Measurements from ENCODE around the gene DEFB129. TPM values are rescaled to one million over a fixed set of nuclear protein-coding genes. Genes with fewer than 3 reads are reported as not detected.

Gene DEFB129
- total and polyA plus RNA-seq, 2 experiments from 2014 or later, result not detected

- no peak within 1 kb of the TSS for H3K4me3 ChIP-seq
- TF ChIP-seq, protein P1, sequence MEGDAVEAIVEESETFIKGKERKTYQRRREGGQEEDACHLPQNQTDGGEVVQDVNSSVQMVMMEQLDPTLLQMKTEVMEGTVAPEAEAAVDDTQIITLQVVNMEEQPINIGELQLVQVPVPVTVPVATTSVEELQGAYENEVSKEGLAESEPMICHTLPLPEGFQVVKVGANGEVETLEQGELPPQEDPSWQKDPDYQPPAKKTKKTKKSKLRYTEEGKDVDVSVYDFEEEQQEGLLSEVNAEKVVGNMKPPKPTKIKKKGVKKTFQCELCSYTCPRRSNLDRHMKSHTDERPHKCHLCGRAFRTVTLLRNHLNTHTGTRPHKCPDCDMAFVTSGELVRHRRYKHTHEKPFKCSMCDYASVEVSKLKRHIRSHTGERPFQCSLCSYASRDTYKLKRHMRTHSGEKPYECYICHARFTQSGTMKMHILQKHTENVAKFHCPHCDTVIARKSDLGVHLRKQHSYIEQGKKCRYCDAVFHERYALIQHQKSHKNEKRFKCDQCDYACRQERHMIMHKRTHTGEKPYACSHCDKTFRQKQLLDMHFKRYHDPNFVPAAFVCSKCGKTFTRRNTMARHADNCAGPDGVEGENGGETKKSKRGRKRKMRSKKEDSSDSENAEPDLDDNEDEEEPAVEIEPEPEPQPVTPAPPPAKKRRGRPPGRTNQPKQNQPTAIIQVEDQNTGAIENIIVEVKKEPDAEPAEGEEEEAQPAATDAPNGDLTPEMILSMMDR (IDR thresholded peaks at IDR 0.05; ENCODE audit: low read depth, low read length), result no peak
- no peak for DNase-seq (ENCODE audit: low read depth in 1 of 2, low spot score in 1 of 2)
- peaks cover 60% of the 10 kb centered on the region for H3K27me3 ChIP-seq
- H3K9me3 ChIP-seq (ENCODE audit: low read depth), result no peaks in the 10 kb centered on the region
- H3K27ac ChIP-seq, result no peak within 1 kb of the TSS
- no peaks in the 10 kb centered on the region for H3K36me3 ChIP-seq
- H3K4me1 ChIP-seq (ENCODE audit: low read depth), result no peaks in the 10 kb centered on the region
These were observed 30.4 kb downstream of the DEFB129 start, which contains the start of gene DEFB132 for GRCh38 chr20:257419-257818. Gene DEFB132 (plus strand): TSS chr20:257724. CDS start chr20:257779, 55 bp downstream.

DNA sequence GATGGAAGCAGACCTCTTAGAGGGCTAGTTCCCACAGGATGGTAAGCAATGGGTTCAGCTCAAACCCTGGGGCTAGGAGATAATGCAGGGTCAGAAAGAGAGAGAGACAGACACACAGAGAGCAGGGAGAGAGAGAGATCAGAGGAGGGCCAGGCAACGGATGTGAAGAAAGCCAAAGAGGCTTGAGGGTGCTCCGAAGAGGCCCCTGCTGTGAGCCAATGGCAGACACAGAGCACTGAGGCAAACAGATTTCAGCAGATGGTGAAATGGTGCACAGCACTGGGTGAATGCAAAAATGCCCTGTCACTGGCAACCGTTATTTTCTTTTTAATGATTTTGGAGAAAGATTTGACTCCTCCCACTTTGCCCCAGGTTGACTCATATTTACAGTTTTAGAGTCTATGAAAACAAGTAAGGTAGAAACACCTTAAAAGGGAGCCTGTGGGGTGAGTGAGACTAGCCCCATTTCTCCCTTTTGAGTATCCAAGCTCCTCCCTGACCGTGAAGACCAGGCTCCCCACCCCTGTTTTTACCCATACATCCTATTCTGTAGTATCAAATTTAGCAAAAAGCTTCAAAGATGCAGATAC is 31.3 kb downstream of the DEFB129 start:
- Histone ChIP-seq H3K4me1 (ENCODE audit: low read depth) (no peaks in the 10 kb centered on the region), H3K36me3 (no peaks in the 10 kb centered on the region), H3K27ac (no peak overlapping the region), H3K27me3 (peaks cover 68% of the 10 kb centered on the region), H3K9me3 (ENCODE audit: low read depth) (no peaks in the 10 kb centered on the region), H3K4me3 (no peak overlapping the region)
- TF ChIP-seq, protein P1 (IDR thresholded peaks at IDR 0.05; ENCODE audit: low read depth, low read length), result no peak
- no peak for DNase-seq (ENCODE audit: low read depth in 1 of 2, low spot score in 1 of 2)

DNA sequence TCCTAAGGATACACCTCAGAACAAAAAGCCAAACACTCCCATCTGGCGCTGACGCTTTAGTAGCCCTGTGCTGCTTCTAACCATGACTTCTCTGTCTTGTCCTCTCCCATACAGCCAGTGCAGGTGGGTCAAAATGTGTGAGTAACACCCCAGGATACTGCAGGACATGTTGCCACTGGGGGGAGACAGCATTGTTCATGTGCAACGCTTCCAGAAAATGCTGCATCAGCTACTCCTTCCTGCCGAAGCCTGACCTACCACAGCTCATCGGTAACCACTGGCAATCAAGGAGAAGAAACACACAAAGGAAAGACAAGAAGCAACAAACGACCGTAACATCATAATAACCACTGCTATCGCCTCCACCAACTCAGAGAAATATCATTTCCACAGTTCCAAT is 31.9 kb downstream of the DEFB129 start:
- TF ChIP-seq, protein P1 (IDR thresholded peaks at IDR 0.05; ENCODE audit: low read depth, low read length), result peak; percentile 34
- peaks cover 71% of the 10 kb centered on the region for H3K27me3 ChIP-seq

DNA sequence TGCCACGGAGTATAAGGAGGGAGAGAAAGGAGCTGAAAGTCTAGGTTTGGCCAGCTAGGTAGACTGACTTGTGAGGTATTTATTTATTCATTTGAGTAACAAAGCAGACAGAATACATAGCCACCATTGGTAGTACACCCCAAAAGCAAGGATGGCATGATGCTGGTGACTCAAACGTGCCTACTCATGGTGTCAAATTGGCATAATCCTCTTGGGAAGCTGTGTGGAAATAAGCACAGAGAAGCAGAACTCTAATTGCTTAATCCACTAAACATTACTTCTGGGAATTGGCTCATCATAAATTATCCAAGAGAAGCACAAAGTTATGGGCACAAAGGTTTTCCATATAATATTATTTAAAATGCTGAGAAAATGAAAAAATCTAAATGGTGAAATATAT is 32.9 kb downstream of the DEFB129 start:
- H3K9me3 ChIP-seq (ENCODE audit: low read depth), result no peaks in the 10 kb centered on the region
- no peaks in the 10 kb centered on the region for H3K36me3 ChIP-seq
- TF ChIP-seq, protein P1 (IDR thresholded peaks at IDR 0.05; ENCODE audit: low read depth, low read length), result no peak
- H3K4me1 ChIP-seq (ENCODE audit: low read depth), result no peaks in the 10 kb centered on the region
- H3K4me3 ChIP-seq, result no peak overlapping the region
- no peak overlapping the region for H3K27ac ChIP-seq
- H3K27me3 ChIP-seq, result peaks cover 76% of the 10 kb centered on the region
- DNase-seq (ENCODE audit: low read depth in 1 of 2, low spot score in 1 of 2), result no peak

More for the DNA sequence above, 31.9 kb downstream of the DEFB129 start:
- Histone ChIP-seq H3K27ac (no peak overlapping the region), H3K4me1 (ENCODE audit: low read depth) (no peaks in the 10 kb centered on the region), H3K36me3 (no peaks in the 10 kb centered on the region), H3K4me3 (no peak overlapping the region), H3K9me3 (ENCODE audit: low read depth) (no peaks in the 10 kb centered on the region)
- DNase-seq (ENCODE audit: low read depth in 1 of 2, low spot score in 1 of 2), result peak in 1 of 2 donors; percentile 40

- H3K9me3 ChIP-seq (ENCODE audit: low read depth), result no peaks in the 10 kb centered on the region
- H3K36me3 ChIP-seq, result no peaks in the 10 kb centered on the region
- H3K27me3 ChIP-seq, result peaks cover 47% of the 10 kb centered on the region
- TF ChIP-seq, protein P1 (IDR thresholded peaks at IDR 0.05; ENCODE audit: low read depth, low read length), result no peak
- no peak for DNase-seq (ENCODE audit: low read depth in 1 of 2, low spot score in 1 of 2)
- H3K4me3 ChIP-seq, result no peak overlapping the region
- H3K4me1 ChIP-seq (ENCODE audit: low read depth), result no peaks in the 10 kb centered on the region
- no peak overlapping the region for H3K27ac ChIP-seq
These were observed 36.6 kb downstream of the DEFB129 start for GRCh38 chr20:263701-264100.

All from cardiac muscle cell (in vitro differentiated cells and primary cell).